ENCODE measurements around the gene HSD17B13.

Gene HSD17B13

GRCh38 chr4:87311684-87312083, 11.0 kb downstream of the HSD17B13 start:
- no peak overlapping the region for H2BK120ac ChIP-seq (ENCODE audit: insufficient read depth, low read length, poor library complexity)
- H2BK5ac ChIP-seq (ENCODE audit: low read depth, low read length, poor library complexity) = no peak overlapping the region
- no peak overlapping the region for H2AFZ ChIP-seq (ENCODE audit: insufficient read depth, low read length, poor library complexity)
- no peak overlapping the region for H3K23ac ChIP-seq (ENCODE audit: low read length)
- no peaks in the 10 kb centered on the region for H3K27me3 ChIP-seq (ENCODE audit: insufficient read depth, low read length)
- H3K36me3 ChIP-seq (ENCODE audit: control insufficient read depth in 1 of 2, insufficient read depth in 2 of 2, low read length in 2 of 2) = no peaks in the 10 kb centered on the region
- no peaks in the 10 kb centered on the region for H3K79me2 ChIP-seq (ENCODE audit: control insufficient read depth, insufficient read depth, low read length, poor library complexity)
- no peaks in the 10 kb centered on the region for H3K4me1 ChIP-seq (ENCODE audit: control insufficient read depth in 1 of 2, insufficient read depth in 2 of 2, low read length in 2 of 2)
- no peaks in the 10 kb centered on the region for H3K79me1 ChIP-seq (ENCODE audit: low read length)
- H2BK12ac ChIP-seq (ENCODE audit: low read length) = no peak overlapping the region
- no peak overlapping the region for H3K9ac ChIP-seq (ENCODE audit: low read length)
- H4K12ac ChIP-seq (ENCODE audit: low read depth, low read length) = no peak overlapping the region
- H3K4me2 ChIP-seq (ENCODE audit: low read length) = no peak overlapping the region
- no peak overlapping the region for H3K4me3 ChIP-seq (ENCODE audit: low read depth, low read length)
- no peak overlapping the region for H4K8ac ChIP-seq (ENCODE audit: low read depth, low read length)
- DNase-seq = no peak
- no peaks in the 10 kb centered on the region for H3K9me3 ChIP-seq (ENCODE audit: insufficient read depth, low read depth, low read length)
- no CpG with 5 or more reads among the region's 3 CpGs for WGBS (ENCODE audit: extremely low coverage, insufficient coverage, insufficient read length)
- H3K27ac ChIP-seq (ENCODE audit: low read depth, low read length) = no peak overlapping the region
- no peak overlapping the region for H2AK5ac ChIP-seq (ENCODE audit: low read length)
- H3K18ac ChIP-seq (ENCODE audit: low read length) = no peak overlapping the region
- no peak overlapping the region for H3K14ac ChIP-seq (ENCODE audit: low read length)
- H3K4ac ChIP-seq (ENCODE audit: low read depth, low read length) = no peak overlapping the region
- H4K91ac ChIP-seq (ENCODE audit: low read depth, low read length) = no peak overlapping the region

- Histone ChIP-seq H3K4me1 (ENCODE audit: control insufficient read depth in 1 of 2, insufficient read depth in 2 of 2, low read length in 2 of 2) (no peaks in the 10 kb centered on the region), H3K4me2 (ENCODE audit: low read length) (no peak overlapping the region), H4K12ac (ENCODE audit: low read depth, low read length) (no peak overlapping the region), H3K9ac (ENCODE audit: low read length) (no peak overlapping the region), H3K79me2 (ENCODE audit: control insufficient read depth, insufficient read depth, low read length, poor library complexity) (no peaks in the 10 kb centered on the region), H2BK5ac (ENCODE audit: low read depth, low read length, poor library complexity) (no peak overlapping the region), H4K91ac (ENCODE audit: low read depth, low read length) (no peak overlapping the region), H3K27ac (ENCODE audit: low read depth, low read length) (no peak overlapping the region), H3K27me3 (ENCODE audit: insufficient read depth, low read length) (no peaks in the 10 kb centered on the region), H2BK12ac (ENCODE audit: low read length) (no peak overlapping the region), H2AK5ac (ENCODE audit: low read length) (no peak overlapping the region), H3K4ac (ENCODE audit: low read depth, low read length) (no peak overlapping the region), H4K8ac (ENCODE audit: low read depth, low read length) (no peak overlapping the region), H3K36me3 (ENCODE audit: control insufficient read depth in 1 of 2, insufficient read depth in 2 of 2, low read length in 2 of 2) (no peaks in the 10 kb centered on the region), H3K23ac (ENCODE audit: low read length) (no peak overlapping the region), H2BK120ac (ENCODE audit: insufficient read depth, low read length, poor library complexity) (no peak overlapping the region), H3K79me1 (ENCODE audit: low read length) (no peaks in the 10 kb centered on the region), H3K4me3 (ENCODE audit: low read depth, low read length) (no peak overlapping the region), H3K18ac (ENCODE audit: low read length) (no peak overlapping the region), H3K9me3 (ENCODE audit: insufficient read depth, low read depth, low read length) (no peaks in the 10 kb centered on the region), H3K14ac (ENCODE audit: low read length) (no peak overlapping the region), H2AFZ (ENCODE audit: insufficient read depth, low read length, poor library complexity) (no peak overlapping the region)
- no CpG with 5 or more reads among the region's 4 CpGs for WGBS (ENCODE audit: extremely low coverage, insufficient coverage, insufficient read length)
- no peak for DNase-seq
Measured at GRCh38 chr4:87310691-87311335, 11.9 kb downstream of the HSD17B13 start.

- Histone ChIP-seq H2AFZ (ENCODE audit: insufficient read depth, low read length, poor library complexity) (no peak overlapping the region), H3K4ac (ENCODE audit: low read depth, low read length) (no peak overlapping the region), H3K36me3 (ENCODE audit: control insufficient read depth in 1 of 2, insufficient read depth in 2 of 2, low read length in 2 of 2) (no peaks in the 10 kb centered on the region), H2BK120ac (ENCODE audit: insufficient read depth, low read length, poor library complexity) (no peak overlapping the region), H2AK5ac (ENCODE audit: low read length) (no peak overlapping the region), H2BK5ac (ENCODE audit: low read depth, low read length, poor library complexity) (no peak overlapping the region), H3K18ac (ENCODE audit: low read length) (no peak overlapping the region), H4K8ac (ENCODE audit: low read depth, low read length) (no peak overlapping the region), H4K12ac (ENCODE audit: low read depth, low read length) (no peak overlapping the region), H3K23ac (ENCODE audit: low read length) (no peak overlapping the region), H3K79me2 (ENCODE audit: control insufficient read depth, insufficient read depth, low read length, poor library complexity) (no peaks in the 10 kb centered on the region), H3K4me3 (ENCODE audit: low read depth, low read length) (no peak overlapping the region), H3K27ac (ENCODE audit: low read depth, low read length) (no peak overlapping the region), H3K9me3 (ENCODE audit: insufficient read depth, low read depth, low read length) (no peaks in the 10 kb centered on the region), H3K27me3 (ENCODE audit: insufficient read depth, low read length) (no peaks in the 10 kb centered on the region), H3K4me1 (ENCODE audit: control insufficient read depth in 1 of 2, insufficient read depth in 2 of 2, low read length in 2 of 2) (no peaks in the 10 kb centered on the region), H3K4me2 (ENCODE audit: low read length) (no peak overlapping the region), H4K91ac (ENCODE audit: low read depth, low read length) (no peak overlapping the region), H3K14ac (ENCODE audit: low read length) (no peak overlapping the region), H2BK12ac (ENCODE audit: low read length) (no peak overlapping the region), H3K79me1 (ENCODE audit: low read length) (no peaks in the 10 kb centered on the region), H3K9ac (ENCODE audit: low read length) (no peak overlapping the region)
- WGBS (ENCODE audit: extremely low coverage, insufficient coverage, insufficient read length) = no CpG with 5 or more reads among the region's 2 CpGs
- no peak for DNase-seq
Measured at GRCh38 chr4:87309625-87310024, 13.1 kb downstream of the HSD17B13 start.

GRCh38 chr4:87306056-87306455, 16.6 kb downstream of the HSD17B13 start:
- no peak for DNase-seq
- Histone ChIP-seq H2BK5ac (ENCODE audit: low read depth, low read length, poor library complexity) (no peak overlapping the region), H3K4ac (ENCODE audit: low read depth, low read length) (no peak overlapping the region), H4K91ac (ENCODE audit: low read depth, low read length) (no peak overlapping the region), H3K36me3 (ENCODE audit: control insufficient read depth in 1 of 2, insufficient read depth in 2 of 2, low read length in 2 of 2) (no peaks in the 10 kb centered on the region), H3K4me1 (ENCODE audit: control insufficient read depth in 1 of 2, insufficient read depth in 2 of 2, low read length in 2 of 2) (no peaks in the 10 kb centered on the region), H3K79me2 (ENCODE audit: control insufficient read depth, insufficient read depth, low read length, poor library complexity) (no peaks in the 10 kb centered on the region), H3K27me3 (ENCODE audit: insufficient read depth, low read length) (no peaks in the 10 kb centered on the region), H3K18ac (ENCODE audit: low read length) (no peak overlapping the region), H4K8ac (ENCODE audit: low read depth, low read length) (no peak overlapping the region), H3K9ac (ENCODE audit: low read length) (no peak overlapping the region), H3K9me3 (ENCODE audit: insufficient read depth, low read depth, low read length) (no peaks in the 10 kb centered on the region), H2BK120ac (ENCODE audit: insufficient read depth, low read length, poor library complexity) (no peak overlapping the region), H2BK12ac (ENCODE audit: low read length) (no peak overlapping the region), H4K12ac (ENCODE audit: low read depth, low read length) (no peak overlapping the region), H2AFZ (ENCODE audit: insufficient read depth, low read length, poor library complexity) (no peak overlapping the region), H3K4me3 (ENCODE audit: low read depth, low read length) (no peak overlapping the region), H3K14ac (ENCODE audit: low read length) (no peak overlapping the region), H2AK5ac (ENCODE audit: low read length) (no peak overlapping the region), H3K23ac (ENCODE audit: low read length) (no peak overlapping the region), H3K4me2 (ENCODE audit: low read length) (no peak overlapping the region), H3K27ac (ENCODE audit: low read depth, low read length) (no peak overlapping the region), H3K79me1 (ENCODE audit: low read length) (no peaks in the 10 kb centered on the region)
- no CpG with 5 or more reads among the region's 1 CpG for WGBS (ENCODE audit: extremely low coverage, insufficient coverage, insufficient read length)

Data from trophoblast cell (in vitro differentiated cells and primary cell).